ENCODE data around the gene AOPEP. TPM values are rescaled to one million over a fixed set of nuclear protein-coding genes. Genes with fewer than 3 reads are reported as not detected.

AOPEP gene
- total and polyA plus RNA-seq, 2 of the 13 experiments (the other 11 are each of a cell fraction or from before 2014, with no cell fraction given), result 22.2 to 41.6 TPM

GRCh38 chr9:94824411-94824810 lies 97.9 kb downstream of the AOPEP start (continued):
- TF ChIP-seq AFF4 (CRISPR knock-in tag; IDR thresholded peaks at IDR 0.05) (no peak), ZNF256 (CRISPR knock-in tag; conservative IDR thresholded peaks at IDR 0.05) (no peak), ZNF709 (CRISPR knock-in tag; IDR thresholded peaks at IDR 0.05) (no peak), ADNP (CRISPR knock-in tag; IDR thresholded peaks at IDR 0.05) (no peak), MIER2 (CRISPR knock-in tag; IDR thresholded peaks at IDR 0.05) (no peak), CREM (IDR thresholded peaks at IDR 0.05) (no peak), CREM (CRISPR knock-in tag; IDR thresholded peaks at IDR 0.05) (no peak), ZNF784 (CRISPR knock-in tag; IDR thresholded peaks at IDR 0.05; ENCODE audit: borderline replicate concordance) (no peak), XBP1 (CRISPR knock-in tag; IDR thresholded peaks at IDR 0.05) (no peak), ZNF616 (CRISPR knock-in tag; IDR thresholded peaks at IDR 0.05; ENCODE audit: low read depth) (no peak)
